ENCODE results near the gene ZNF665. TPM values are rescaled to one million over a fixed set of nuclear protein-coding genes. Genes with fewer than 3 reads are reported as not detected.
"Not testable (repeated sequence)": the region's sequence is repeated elsewhere in the genome, so short reads cannot be mapped to it uniquely, and the experiment has no call there.

Gene ZNF665
- total RNA-seq, 1 experiment from 2014 or later = 3.0 TPM

DNA sequence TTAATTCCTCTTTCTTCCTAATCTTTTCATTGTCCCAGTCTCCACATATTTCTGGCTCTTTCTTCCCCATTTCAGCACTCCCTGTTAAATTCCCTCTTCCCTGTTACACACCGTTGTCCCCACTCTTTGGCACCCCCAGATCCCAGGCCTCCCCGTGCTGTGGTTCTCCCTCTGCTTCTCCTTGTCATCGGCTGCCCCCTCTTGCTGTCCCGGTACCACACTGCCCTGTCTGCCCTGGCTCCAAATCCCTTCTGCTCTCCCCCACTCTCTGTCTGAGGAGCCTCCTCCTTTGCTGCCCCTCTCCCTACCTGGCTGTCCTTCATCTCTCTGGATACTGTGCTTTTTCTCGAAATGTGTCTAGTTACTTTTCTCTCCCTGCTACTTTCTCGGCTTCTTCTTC is 61.4 kb downstream of the ZNF665 start:
- no peaks in the 10 kb centered on the region for H3K27me3 ChIP-seq (replicated peaks)
- no peak for DNase-seq (ENCODE audit: low read depth in 1 of 2, low spot score in 2 of 2)
- H3K4me1 ChIP-seq (replicated peaks) = peaks cover 9% of the 10 kb centered on the region
- peak overlapping the region; percentile 49 for H3K4me3 ChIP-seq
- no peaks in the 10 kb centered on the region for H3K36me3 ChIP-seq
- no peaks in the 10 kb centered on the region for H3K9me3 ChIP-seq (replicated peaks)
- H3K27ac ChIP-seq = no peak overlapping the region

- no peaks in the 10 kb centered on the region for H3K36me3 ChIP-seq
- DNase-seq (ENCODE audit: low read depth in 1 of 2, low spot score in 2 of 2) = no peak
- no peak overlapping the region for H3K27ac ChIP-seq
Observed at GRCh38 chr19:53131085-53131590, 62.0 kb downstream of the ZNF665 start.

GRCh38 chr19:53130506-53130905 is 62.7 kb downstream of the ZNF665 start:
- DNase-seq (ENCODE audit: low read depth in 1 of 2, low spot score in 2 of 2) = no peak
- Histone ChIP-seq H3K27ac (no peak overlapping the region), H3K27me3 (replicated peaks) (no peaks in the 10 kb centered on the region), H3K9me3 (replicated peaks) (no peaks in the 10 kb centered on the region), H3K4me1 (replicated peaks) (peaks cover 9% of the 10 kb centered on the region), H3K4me3 (no peak overlapping the region), H3K36me3 (no peaks in the 10 kb centered on the region)

More at GRCh38 chr19:53131085-53131590, 62.0 kb downstream of the ZNF665 start:
- peaks cover 9% of the 10 kb centered on the region for H3K4me1 ChIP-seq (replicated peaks)
- H3K4me3 ChIP-seq = no peak overlapping the region
- no peaks in the 10 kb centered on the region for H3K9me3 ChIP-seq (replicated peaks)
- H3K27me3 ChIP-seq (replicated peaks) = no peaks in the 10 kb centered on the region

DNA sequence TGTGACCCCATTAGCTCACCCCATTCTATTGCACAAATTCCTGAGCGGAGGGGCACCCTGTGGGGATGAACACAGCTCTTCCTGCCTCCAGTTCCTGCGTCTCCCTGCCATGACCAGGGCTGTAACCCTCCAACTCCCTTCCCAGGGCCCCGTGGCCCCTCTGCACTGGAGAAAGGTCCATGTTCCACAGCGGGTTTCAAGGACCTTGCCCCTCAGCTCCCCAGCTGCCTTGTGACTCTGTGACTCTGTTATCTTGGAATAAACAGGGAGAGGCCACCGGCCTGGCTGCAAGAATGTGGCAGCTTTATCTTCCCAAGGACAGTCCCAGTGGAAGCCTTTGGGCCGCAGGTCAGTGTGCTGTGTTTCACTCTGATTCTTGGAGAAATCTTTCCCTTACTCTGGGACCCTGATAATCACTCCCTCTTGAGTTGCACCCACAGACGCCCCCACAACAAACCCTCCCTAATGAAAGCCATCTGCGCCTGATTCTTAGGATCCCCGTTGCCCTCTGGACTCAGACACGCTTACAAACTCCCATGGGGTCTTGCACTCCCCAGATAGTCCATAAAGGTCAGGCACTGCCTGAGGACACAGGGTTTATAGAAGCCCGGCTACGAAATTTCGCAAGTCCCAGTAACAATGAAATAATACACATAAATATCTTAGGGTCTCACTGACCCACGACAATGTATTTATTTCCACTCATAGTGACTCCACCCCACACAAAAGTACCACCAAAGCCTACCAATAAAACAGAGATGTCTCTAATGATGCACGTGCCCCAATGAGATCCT is 66.2 kb downstream of the ZNF665 start:
- H3K36me3 ChIP-seq; H3K9me3 ChIP-seq (replicated peaks); H3K4me3 ChIP-seq; DNase-seq (ENCODE audit: low read depth in 1 of 2, low spot score in 2 of 2); H3K4me1 ChIP-seq (replicated peaks); H3K27me3 ChIP-seq (replicated peaks); H3K27ac ChIP-seq: not testable (repeated sequence)

DNA sequence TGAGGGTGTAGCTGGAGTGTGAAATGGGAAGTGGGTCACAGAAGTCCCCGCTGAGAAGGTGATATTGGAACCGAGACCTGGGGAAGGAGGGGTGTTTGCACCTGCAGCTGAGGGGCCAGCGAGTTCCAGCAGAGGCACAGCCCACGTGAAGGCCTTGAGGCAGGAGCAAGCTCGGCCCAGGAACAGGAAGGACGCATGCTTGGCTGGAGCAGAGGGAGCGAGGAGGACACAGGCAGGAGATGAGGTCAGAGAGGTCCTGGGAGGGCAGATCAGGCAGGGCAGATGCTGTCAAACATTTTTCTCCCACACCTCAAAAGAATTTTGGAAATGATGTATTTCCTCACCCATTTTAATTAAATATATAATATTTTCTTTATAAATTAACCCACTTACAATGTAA is 69.8 kb downstream of the ZNF665 start:
- Histone ChIP-seq H3K4me3 (no peak overlapping the region), H3K9me3 (replicated peaks) (no peaks in the 10 kb centered on the region), H3K27ac (no peak overlapping the region), H3K27me3 (replicated peaks) (no peaks in the 10 kb centered on the region), H3K36me3 (peaks cover 10% of the 10 kb centered on the region; the same call in 1 of the 2 replicates), H3K4me1 (replicated peaks) (no peaks in the 10 kb centered on the region)
- DNase-seq (ENCODE audit: low read depth in 1 of 2, low spot score in 2 of 2) = no peak

Other genes with a start within 250 kb of the ZNF665 start
- 9.5 and 16.3 TPM in 2 replicates for gene ZNF816, start 230.5 kb downstream of the ZNF665 start, total RNA-seq (2014; rRNA removed; shearing (Covaris generic))
- not detected in 2 replicates for gene ERVV-1, start 179.4 kb downstream of the ZNF665 start, total RNA-seq (2014; rRNA removed; shearing (Covaris generic))
- gene ERVV-2, start 148.6 kb downstream of the ZNF665 start, total RNA-seq (2014; rRNA removed; shearing (Covaris generic)) = not detected in 2 replicates
- 6.7 and 13.1 TPM in 2 replicates for gene ZNF160, start 89.9 kb downstream of the ZNF665 start, total RNA-seq (2014; rRNA removed; shearing (Covaris generic))
- gene ZNF415, start 60.4 kb downstream of the ZNF665 start, total RNA-seq (2014; rRNA removed; shearing (Covaris generic)) = 3.2 and 9.7 TPM in 2 replicates
- gene ZNF347, start 34.3 kb downstream of the ZNF665 start, total RNA-seq (2014; rRNA removed; shearing (Covaris generic)) = 7.0 and 8.4 TPM in 2 replicates
- gene ZNF677, start 61.5 kb upstream of the ZNF665 start, total RNA-seq (2014; rRNA removed; shearing (Covaris generic)) = 1.9 and 5.4 TPM in 2 replicates
- not detected in 2 replicates for gene VN1R2, start 64.9 kb upstream of the ZNF665 start, total RNA-seq (2014; rRNA removed; shearing (Covaris generic))
- gene VN1R4, start 74.4 kb upstream of the ZNF665 start, total RNA-seq (2014; rRNA removed; shearing (Covaris generic)) = not detected in 2 replicates
- 7.6 and 9.5 TPM in 2 replicates for gene ZNF845, start 140.4 kb upstream of the ZNF665 start, total RNA-seq (2014; rRNA removed; shearing (Covaris generic))
- gene ZNF525, start 172.3 kb upstream of the ZNF665 start, total RNA-seq (2014; rRNA removed; shearing (Covaris generic)) = 5.0 and 6.3 TPM in 2 replicates
- 6.8 and 13.7 TPM in 2 replicates for gene ZNF765, start 201.8 kb upstream of the ZNF665 start, total RNA-seq (2014; rRNA removed; shearing (Covaris generic))
- 9.7 and 11.3 TPM in 2 replicates for gene ZNF761, start 238.6 kb upstream of the ZNF665 start, total RNA-seq (2014; rRNA removed; shearing (Covaris generic))